ENCODE results near the gene PTPRN2. TPM values are rescaled to one million over a fixed set of nuclear protein-coding genes. Genes with fewer than 3 reads are reported as not detected.

PTPRN2 gene
- total and polyA plus RNA-seq, 2 donors (not counting 3 experiments of a cell fraction or from before 2014, with no cell fraction given) = 0.62 to 0.88 TPM

DNA sequence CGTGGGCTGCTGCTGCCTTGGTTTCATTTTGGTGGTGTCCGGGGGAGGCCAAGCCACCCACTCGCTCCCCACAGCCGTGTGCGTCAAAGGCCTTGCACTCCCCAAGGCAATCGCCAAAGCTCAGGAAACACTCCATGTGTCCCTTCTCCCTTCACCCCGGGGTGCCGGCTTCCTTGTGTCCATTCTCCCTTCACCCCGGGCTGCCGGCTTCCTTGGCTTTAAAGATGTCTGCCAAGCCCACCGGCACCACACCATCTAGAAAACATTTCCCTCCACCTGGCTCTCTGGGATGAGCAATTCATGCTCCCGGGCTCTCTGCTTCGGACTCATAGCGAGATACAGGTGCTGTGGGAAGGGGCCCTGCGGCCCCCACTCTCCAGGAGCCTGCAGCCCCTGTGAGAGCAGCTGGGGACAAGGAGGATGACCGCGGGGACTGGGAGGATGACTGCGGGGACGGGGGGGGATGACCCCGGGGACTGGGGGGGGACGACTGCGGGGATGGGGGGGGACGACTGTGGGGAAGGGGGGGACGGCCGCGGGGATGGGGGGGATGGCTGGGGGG lies 928.7 kb downstream of the PTPRN2 start:
- intact Hi-C loops (cut with micrococcal nuclease) = no loop called here
- H3K4me1 ChIP-seq (ENCODE audit: control insufficient read depth, extremely low read depth, insufficient read depth, low read length) = no peaks in the 10 kb centered on the region
- H3K79me2 ChIP-seq (ENCODE audit: control insufficient read depth, insufficient read depth, low read length) = no peaks in the 10 kb centered on the region
- DNase-seq (ENCODE audit: low read depth, low spot score) (no peak), FAIRE-seq (no peak)
- dilution Hi-C loops (cut with MboI; ENCODE audit: extremely low pct_ligation_motif_present, low sequenced_read_pairs) = no loop called here
- H4K20me1 ChIP-seq (replicated peaks; ENCODE audit: control insufficient read depth, extremely low read depth, insufficient read depth, low read length) = no peaks in the 10 kb centered on the region
- TF ChIP-seq JUN (IDR thresholded peaks at IDR 0.05; ENCODE audit: borderline replicate concordance, insufficient read depth, insufficient read length, low read depth) (no peak), POLR2A (IDR thresholded peaks at IDR 0.05; ENCODE audit: low read depth, low read length) (no peak), POLR2AphosphoS5 (IDR thresholded peaks at IDR 0.05; ENCODE audit: insufficient read depth, low read depth, low read length) (no peak), GATA2 (IDR thresholded peaks at IDR 0.05; ENCODE audit: insufficient read depth, insufficient read length, low read depth, low read length) (no peak), EZH2 (IDR thresholded peaks at IDR 0.05; ENCODE audit: borderline replicate concordance, low read depth, low read length, severe bottlenecking) (no peak), FOS (IDR thresholded peaks at IDR 0.05; ENCODE audit: borderline replicate concordance, insufficient read depth, low read length) (no peak), MYC (IDR thresholded peaks at IDR 0.05; ENCODE audit: low read depth, low read length) (no peak)
- TF ChIP-seq, protein P1, sequence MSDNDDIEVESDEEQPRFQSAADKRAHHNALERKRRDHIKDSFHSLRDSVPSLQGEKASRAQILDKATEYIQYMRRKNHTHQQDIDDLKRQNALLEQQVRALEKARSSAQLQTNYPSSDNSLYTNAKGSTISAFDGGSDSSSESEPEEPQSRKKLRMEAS (IDR thresholded peaks at IDR 0.05; ENCODE audit: insufficient read depth, insufficient read length) = no peak
- TF ChIP-seq, protein P2, sequence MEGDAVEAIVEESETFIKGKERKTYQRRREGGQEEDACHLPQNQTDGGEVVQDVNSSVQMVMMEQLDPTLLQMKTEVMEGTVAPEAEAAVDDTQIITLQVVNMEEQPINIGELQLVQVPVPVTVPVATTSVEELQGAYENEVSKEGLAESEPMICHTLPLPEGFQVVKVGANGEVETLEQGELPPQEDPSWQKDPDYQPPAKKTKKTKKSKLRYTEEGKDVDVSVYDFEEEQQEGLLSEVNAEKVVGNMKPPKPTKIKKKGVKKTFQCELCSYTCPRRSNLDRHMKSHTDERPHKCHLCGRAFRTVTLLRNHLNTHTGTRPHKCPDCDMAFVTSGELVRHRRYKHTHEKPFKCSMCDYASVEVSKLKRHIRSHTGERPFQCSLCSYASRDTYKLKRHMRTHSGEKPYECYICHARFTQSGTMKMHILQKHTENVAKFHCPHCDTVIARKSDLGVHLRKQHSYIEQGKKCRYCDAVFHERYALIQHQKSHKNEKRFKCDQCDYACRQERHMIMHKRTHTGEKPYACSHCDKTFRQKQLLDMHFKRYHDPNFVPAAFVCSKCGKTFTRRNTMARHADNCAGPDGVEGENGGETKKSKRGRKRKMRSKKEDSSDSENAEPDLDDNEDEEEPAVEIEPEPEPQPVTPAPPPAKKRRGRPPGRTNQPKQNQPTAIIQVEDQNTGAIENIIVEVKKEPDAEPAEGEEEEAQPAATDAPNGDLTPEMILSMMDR (IDR thresholded peaks at IDR 0.05; ENCODE audit: extremely low read depth in 1 of 2, insufficient read depth in 1 of 2, low read depth in 1 of 2, low read length in 2 of 2) = no peak
- H3K9ac ChIP-seq (replicated peaks; ENCODE audit: extremely low read depth, insufficient read depth, low read length) = no peak overlapping the region
- no peaks in the 10 kb centered on the region for H3K36me3 ChIP-seq (ENCODE audit: control insufficient read depth in 2 of 2, extremely low read depth in 1 of 2, insufficient read depth in 2 of 2, low read length in 2 of 2)
- H3K27ac ChIP-seq (ENCODE audit: insufficient read depth, low read depth, low read length) = no peak overlapping the region
- ChIA-PET POLR2A (no interaction called here), CTCF (no interaction called here)
- peaks cover 4% of the 10 kb centered on the region for H3K9me3 ChIP-seq (replicated peaks; ENCODE audit: control insufficient read depth, insufficient read depth, low read length)
- H3K9me1 ChIP-seq (replicated peaks; ENCODE audit: control insufficient read depth, extremely low read depth, insufficient read depth, low read length) = no peaks in the 10 kb centered on the region
- H3K4me3 ChIP-seq (replicated peaks in 1 of 3; ENCODE audit: insufficient read depth in 1 of 3, low read depth in 1 of 3, low read length in 3 of 3) = no peak overlapping the region
- no peaks in the 10 kb centered on the region for H3K27me3 ChIP-seq (ENCODE audit: control insufficient read depth in 2 of 2, insufficient read depth in 2 of 2, low read length in 2 of 2)
- no TSS peak for BruUV-seq (replicated peaks)
- no peak overlapping the region for H3K4me2 ChIP-seq (ENCODE audit: insufficient read depth, low read length)
- H2AFZ ChIP-seq (ENCODE audit: low read depth, low read length) = no peak overlapping the region

All from endothelial cell of umbilical vein (primary cell).